Adrenal gland (tissue), 12 donors: ENCODE data around the gene PRKN. TPM values are rescaled to one million over a fixed set of nuclear protein-coding genes. Genes with fewer than 3 reads are reported as not detected.

ENCODE experiments used
- DNase-seq, 7 donors: peaks; one replicate each; pipeline ENCODE4 v3.0.0-alpha.2; 2019 to 2020
- H3K27ac ChIP-seq, 5 donors: fragments of 200-600 bp; sonication (generic) in 4 of 5; 1 replicate in 3 of 5; 2 replicates in 2 of 5; pipeline versions ENCODE4 v1.5.1 to v1.8.0; 2016 to 2020; ENCODE audit warnings: mild to moderate bottlenecking in 1 of 5
- H3K27me3 ChIP-seq: fragments of 200-600 bp; 2 replicates; pipeline ENCODE4 v1.8.0; 2021
- H3K36me3 ChIP-seq, 2 donors: fragments of 200-600 bp; replicated peaks in 1 of 2; 1 replicate in 1 of 2; 2 replicates in 1 of 2; pipeline versions ENCODE4 v1.5.1 to v1.8.0; 2018 to 2022
- H3K4me1 ChIP-seq, 2 donors: fragments of 200-600 bp; replicated peaks in 1 of 2; 1 replicate in 1 of 2; 2 replicates in 1 of 2; pipeline versions ENCODE4 v1.5.1 to v1.8.0; 2018 to 2021
- H3K4me3 ChIP-seq, 4 donors: fragments of 200-600 bp; sonication (generic) in 3 of 4; one replicate each; pipeline ENCODE4 v1.5.1; 2016 to 2018
- H3K9me3 ChIP-seq, 3 donors: fragments of 200-600 bp; sonication (generic) in 1 of 3; replicated peaks in 1 of 3; 1 replicate in 2 of 3; 2 replicates in 1 of 3; pipeline versions ENCODE4 v1.5.1 to v1.8.0; 2016 to 2021
- CTCF ChIP-seq, 6 experiments: fragments of 450-650 bp in 4 of 6; fragments of 200-600 bp in 2 of 6; sonication (generic) in 1 of 6; IDR thresholded peaks; 1 replicate in 5 of 6; 2 replicates in 1 of 6; pipeline versions ENCODE4 v1.5.1 to v1.8.0; 2016 to 2021; ENCODE audit warnings: antibody characterized with exemption in 6 of 6, mild to moderate bottlenecking in 2 of 6, moderate library complexity in 1 of 6
- POLR2A ChIP-seq, 2 donors: fragments of 450-650 bp; IDR thresholded peaks; one replicate each; pipeline ENCODE4 v1.6.1; 2017; ENCODE audit warnings: antibody characterized with exemption in 2 of 2, mild to moderate bottlenecking in 2 of 2, moderate library complexity in 1 of 2
- WGBS, 4 donors: extraction: QIAGEN DNeasy Blood & Tissue Kit in 2 of 4; methylation state at CpG; one replicate each; pipeline versions ENCODE4 v1.1.5 to v1.1.7; 2013 to 2017; 5-methylcytosine and 5-hydroxymethylcytosine counted together
- intact Hi-C, 2 donors: fragments of 100-400 bp; cut with DNase I; formaldehyde crosslinking; loops; one replicate each; pipeline versions ENCODE4 v1.14.1 to v1.15.0; 2022 to 2023
- polyA plus RNA-seq, 3 donors: library from polyadenylated mRNA; stranded (reverse); fragments of 200-250 nt in 2 of 3; fragments of 350-450 nt in 1 of 3; fragmentation: Illumina TruSeq in 1 of 3; extraction: RNeasy Lipid Tissue Mini Kit (QIAGEN cat#74804) in 1 of 3; gene quantifications; one replicate each; pipeline ENCODE4 v1.2.3, GENCODE V29; 2013 to 2014
- total RNA-seq, 9 donors: library from RNA; depleted of rRNA in 4 of 9; stranded (reverse); fragments of >200 nt in 4 of 9; fragments of 120-200 nt in 1 of 9; fragmentation: NEBNext Ultra II Directional in 1 of 9; extraction: Animal tissue kit (Norgen Biotek cat#: 25700) in 1 of 9; gene quantifications; one replicate each; pipeline versions ENCODE4 v1.1.0 to v1.2.4, GENCODE V29; 2013 to 2023
- donor health status: healthy with polysubstance abuse.
- donor health status: Bipolar disorder and iron deficiency.
- donor health status: DM: yes; HTN: yes; CAD: no.
- donor health status: DM: no; HTN: no; CAD: no.
- donor health status: DM: no; HTN: no; CAD: no.
- donor health status: DM: yes; HTN: yes; CAD: no.

Gene PRKN
- total and polyA plus RNA-seq, 12 donors, result 1.9 to 159 (median 13.3) TPM

DNA sequence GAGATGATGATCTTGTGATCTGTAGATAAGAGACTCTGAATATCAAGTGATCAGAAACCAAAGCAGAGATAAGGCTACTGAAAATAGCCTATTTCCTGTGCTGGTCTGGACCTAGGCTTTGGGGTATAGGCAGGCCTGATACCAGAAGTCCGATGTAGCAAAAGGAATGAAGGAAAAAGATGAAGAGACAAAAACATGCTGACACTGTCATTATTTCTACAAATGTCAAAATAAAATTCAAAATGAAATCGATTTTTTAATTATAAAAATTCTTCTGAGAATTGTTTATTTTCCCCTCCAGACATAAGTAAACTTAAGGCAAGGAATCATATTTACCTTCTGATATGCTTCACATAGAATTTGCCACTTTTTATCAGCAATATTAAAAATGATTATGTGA, 252.8 kb downstream of the PRKN start:
- WGBS, 4 donors, result 59 to 85% (median 78%) methylated on average over 2 of the region's 2 CpGs
- no peaks in the 10 kb centered on the region for H3K9me3 ChIP-seq
- DNase-seq, result no peak
- H3K4me1 ChIP-seq, result no peaks in the 10 kb centered on the region
- no peak overlapping the region for H3K27ac ChIP-seq
- H3K27me3 ChIP-seq, result no peaks in the 10 kb centered on the region
- TF ChIP-seq POLR2A (IDR thresholded peaks at IDR 0.05) (no peak), CTCF (IDR thresholded peaks at IDR 0.05) (no peak)
- no peaks in the 10 kb centered on the region for H3K36me3 ChIP-seq
- no peak overlapping the region for H3K4me3 ChIP-seq
- intact Hi-C loops, result no loop called here

DNA sequence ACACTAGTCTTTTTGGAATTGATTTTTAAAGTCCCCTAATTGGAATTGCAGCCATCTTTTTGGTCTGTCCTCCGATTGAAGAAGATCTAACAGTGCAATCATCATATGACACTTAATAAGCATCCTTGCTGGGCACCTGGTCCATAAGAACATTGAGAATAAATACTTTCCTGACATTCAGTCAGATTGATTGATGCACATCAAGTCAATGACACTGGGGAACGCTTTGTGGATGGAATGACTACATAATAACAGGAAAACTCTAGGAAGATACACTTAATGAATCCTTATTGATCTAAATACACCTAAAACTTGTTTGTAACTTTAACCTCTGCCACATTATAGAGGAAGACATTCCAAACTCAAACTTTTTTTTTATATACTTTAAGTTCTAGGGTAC, 255.7 kb downstream of the PRKN start:
- DNase-seq, result no peak
- Histone ChIP-seq H3K9me3 (no peaks in the 10 kb centered on the region), H3K36me3 (no peaks in the 10 kb centered on the region), H3K4me3 (no peak overlapping the region), H3K27ac (no peak overlapping the region), H3K4me1 (no peaks in the 10 kb centered on the region), H3K27me3 (no peaks in the 10 kb centered on the region)
- TF ChIP-seq CTCF (IDR thresholded peaks at IDR 0.05) (no peak), POLR2A (IDR thresholded peaks at IDR 0.05) (no peak)
- intact Hi-C loops, result no loop called here
- WGBS, 4 donors, result 93 to 100% (median 93%) methylated on average over 2 of the region's 2 CpGs

GRCh38 chr6:162468326-162468725, 259.2 kb downstream of the PRKN start:
- Histone ChIP-seq H3K27ac (no peak overlapping the region), H3K4me3 (no peak overlapping the region), H3K27me3 (no peaks in the 10 kb centered on the region), H3K36me3 (no peaks in the 10 kb centered on the region), H3K4me1 (no peaks in the 10 kb centered on the region), H3K9me3 (no peaks in the 10 kb centered on the region)
- WGBS, 4 donors, result 73 to 83% (median 80%) methylated on average over 2 of the region's 2 CpGs
- DNase-seq, result peak in 1 of 7 donors; percentile 13
- intact Hi-C loops, result no loop called here
- no peak for TF ChIP-seq CTCF (IDR thresholded peaks at IDR 0.05)
- no peak for TF ChIP-seq POLR2A (IDR thresholded peaks at IDR 0.05)

DNA sequence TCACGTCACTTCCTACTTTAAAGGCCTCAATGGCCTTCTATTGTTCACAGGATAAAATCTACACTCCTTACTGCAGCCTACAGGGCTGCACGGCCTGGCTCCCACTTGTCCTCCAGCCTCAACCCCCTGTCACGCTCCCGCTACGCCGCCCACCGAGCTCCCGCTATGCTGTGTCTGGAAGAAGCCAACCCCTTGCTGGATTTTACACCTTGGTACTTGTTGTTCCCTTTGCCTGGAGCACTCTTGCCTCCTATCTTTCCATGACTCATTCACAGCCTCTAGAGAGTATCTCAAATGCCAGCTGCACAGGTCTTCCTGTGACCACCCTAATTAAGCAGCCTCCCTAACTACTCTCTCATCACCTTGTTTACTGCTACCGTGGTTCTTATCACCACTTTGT, 259.9 kb downstream of the PRKN start:
- H3K4me1 ChIP-seq, result no peaks in the 10 kb centered on the region
- H3K36me3 ChIP-seq, result no peaks in the 10 kb centered on the region
- intact Hi-C loops, result no loop called here
- H3K9me3 ChIP-seq, result no peaks in the 10 kb centered on the region
- no peak for DNase-seq
- H3K4me3 ChIP-seq, result no peak overlapping the region
- TF ChIP-seq POLR2A (IDR thresholded peaks at IDR 0.05) (no peak), CTCF (IDR thresholded peaks at IDR 0.05) (no peak)
- H3K27me3 ChIP-seq, result no peaks in the 10 kb centered on the region
- no peak overlapping the region for H3K27ac ChIP-seq
- WGBS, 4 donors, result 94 to 97% (median 96%) methylated on average over 9 of the region's 9 CpGs
